Measurements from ENCODE around the gene CALR3. TPM values are rescaled to one million over a fixed set of nuclear protein-coding genes. Genes with fewer than 3 reads are reported as not detected.
A peak's percentile ranks its signal among the peaks of the same experiment; 100 is the strongest.

Gene CALR3
- total and polyA plus RNA-seq, 2 of the 13 experiments (the other 11 are each of a cell fraction or from before 2014, with no cell fraction given): not detected

DNA sequence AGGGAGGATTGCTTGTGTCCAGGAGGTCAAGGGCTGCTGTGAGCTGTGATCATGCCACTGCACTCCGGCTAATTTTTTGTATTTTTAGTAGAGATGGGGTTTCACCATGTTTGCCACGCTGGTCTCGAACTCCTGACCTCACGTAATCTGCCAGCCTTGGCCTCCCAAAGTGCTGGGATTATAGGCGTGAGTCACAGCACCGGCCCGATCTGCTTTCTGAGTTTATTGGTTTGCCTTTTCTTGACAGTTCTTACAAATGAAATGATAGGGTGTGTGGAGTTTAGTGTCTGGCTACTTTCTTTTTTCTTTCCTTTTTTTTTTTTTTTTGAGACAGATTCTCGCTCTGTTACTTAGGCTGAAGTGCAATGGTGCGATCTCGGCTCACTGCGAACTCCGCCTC is 1.1 kb upstream of the CALR3 start:
- DNase-seq (ENCODE audit: low spot score) (no peak), FAIRE-seq (no peak), ATAC-seq (no peak)
- H3K36me3 ChIP-seq (replicated peaks in 1 of 2; ENCODE audit: control insufficient read depth in 1 of 2, insufficient read depth in 2 of 2, low read length in 2 of 2): peaks cover 3 to 8% of the 10 kb centered on the region in 2 experiments; a peak in 3 of 5 replicates
- no peaks in the 10 kb centered on the region for H3K9me3 ChIP-seq (ENCODE audit: low read length)
- H4K20me1 ChIP-seq (ENCODE audit: insufficient read depth, low read length): no peaks in the 10 kb centered on the region
- TF ChIP-seq ZNF232 (CRISPR knock-in tag; IDR thresholded peaks at IDR 0.05; ENCODE audit: borderline replicate concordance): no peak
- 0 out of 4 replicates have a peak, but pooled peaks of 1 of the 2 experiments have one; percentile 5 for TF ChIP-seq HMGXB4 (CRISPR knock-in tag; IDR thresholded peaks at IDR 0.05; ENCODE audit: borderline replicate concordance in 1 of 2, low read depth in 1 of 2)
- H3K4me2 ChIP-seq (ENCODE audit: low read depth, low read length): peak overlapping the region; percentile 86
- intact Hi-C loops (cut with micrococcal nuclease; ENCODE audit: unreplicated experiment): loop anchor here (2.0 to 10.0 kb wide), 2 partner anchors 32 to 52 kb away; no protein-coding TSS in a partner anchor
- peaks cover 65% of the 10 kb centered on the region for H3K4me1 ChIP-seq (ENCODE audit: insufficient read depth, low read length)
- ChIA-PET POLR2A (interaction anchor here (1.1 to 1.4 kb wide), 6 partner anchors 29 to 163 kb away, joined by 3 to 10 read pairs (median 4); partner anchors contain the start of gene SMIM7), CTCF (ENCODE audit: low intra/inter-chr PET ratio, low total read pairs) (no interaction called here)
- peak overlapping the region; percentile 67 for H3K9ac ChIP-seq (ENCODE audit: insufficient read depth, low read depth, low read length)
- WGBS (ENCODE audit: low lambda C conversion rate): 70% methylated on average over 12 of the region's 12 CpGs
- in situ Hi-C loops (cut with HindIII; ENCODE audit: extremely low pct_ligation_motif_present, low pct_unique_long_range_greater_than_20kb): no loop called here
- peaks cover 19% of the 10 kb centered on the region for H3K79me2 ChIP-seq (ENCODE audit: insufficient read depth, low read length)
- no peaks in the 10 kb centered on the region for H3K27me3 ChIP-seq (ENCODE audit: control insufficient read depth in 1 of 2, insufficient read depth in 2 of 2, low read length in 2 of 2)
- H3K27ac ChIP-seq (ENCODE audit: extremely low read length, insufficient read depth, low read length): peak overlapping the region; percentile 49
- H3K4me3 ChIP-seq (replicated peaks in 1 of 3; ENCODE audit: insufficient read depth in 1 of 3, low read depth in 2 of 3, low read length in 3 of 3): peak overlapping the region; percentile 79 to 86 (median 84)
- BruUV-seq (replicated peaks): no TSS peak
- no peak overlapping the region for H2AFZ ChIP-seq (ENCODE audit: low read length)

DNA sequence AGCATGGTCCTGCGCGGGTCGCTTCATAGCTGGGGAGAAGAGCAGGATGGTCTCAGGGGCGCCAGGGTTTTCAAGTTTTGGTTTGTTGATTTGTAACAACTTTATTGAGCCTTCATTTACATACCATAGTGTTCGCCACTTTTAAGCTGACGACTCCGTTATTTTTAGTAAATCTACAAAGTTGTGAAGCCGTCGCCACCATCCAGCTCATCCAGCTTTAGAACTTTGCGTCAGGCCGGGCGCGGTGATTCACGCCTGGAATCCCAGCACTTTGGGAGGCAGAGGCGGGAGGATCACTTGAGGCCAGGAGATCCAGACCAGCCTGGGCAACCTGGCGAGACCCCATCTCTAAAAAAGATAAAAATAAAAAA is 631 bp upstream of the CALR3 start:
- no peak for DNase-seq (ENCODE audit: low spot score)
- Histone ChIP-seq H3K9ac (ENCODE audit: insufficient read depth, low read depth, low read length) (peak overlapping the region; percentile 67), H3K4me3 (replicated peaks in 1 of 3; ENCODE audit: insufficient read depth in 1 of 3, low read depth in 2 of 3, low read length in 3 of 3) (peak overlapping the region; percentile 79 to 86 (median 84)), H3K27me3 (ENCODE audit: control insufficient read depth in 1 of 2, insufficient read depth in 2 of 2, low read length in 2 of 2) (no peaks in the 10 kb centered on the region), H3K27ac (ENCODE audit: extremely low read length, insufficient read depth, low read length) (peak overlapping the region; percentile 49), H3K4me1 (ENCODE audit: insufficient read depth, low read length) (peaks cover 69% of the 10 kb centered on the region), H4K20me1 (ENCODE audit: insufficient read depth, low read length) (no peaks in the 10 kb centered on the region), H3K36me3 (replicated peaks in 1 of 2; ENCODE audit: control insufficient read depth in 1 of 2, insufficient read depth in 2 of 2, low read length in 2 of 2) (peaks cover 3 to 8% of the 10 kb centered on the region in 2 experiments; a peak in 3 of 5 replicates), H3K4me2 (ENCODE audit: low read depth, low read length) (peak overlapping the region; percentile 86), H3K79me2 (ENCODE audit: insufficient read depth, low read length) (peaks cover 19% of the 10 kb centered on the region), H3K9me3 (ENCODE audit: low read length) (no peaks in the 10 kb centered on the region), H2AFZ (ENCODE audit: low read length) (no peak overlapping the region)
- intact Hi-C loops (cut with micrococcal nuclease; ENCODE audit: unreplicated experiment): loop anchor here (2.0 to 10.0 kb wide), 2 partner anchors 32 to 52 kb away; no protein-coding TSS in a partner anchor
- ChIA-PET CTCF (ENCODE audit: low intra/inter-chr PET ratio, low total read pairs) (no interaction called here), POLR2A (interaction anchor here (1.1 to 1.5 kb wide), 8 partner anchors 26 to 163 kb away, joined by 3 to 10 read pairs (median 4); partner anchors contain the start of gene SMIM7)
- no peak for FAIRE-seq
- BruUV-seq (replicated peaks): no TSS peak
- in situ Hi-C loops (cut with HindIII; ENCODE audit: extremely low pct_ligation_motif_present, low pct_unique_long_range_greater_than_20kb): no loop called here
- ATAC-seq: no peak
- WGBS (ENCODE audit: low lambda C conversion rate): 2% methylated on average over 13 of the region's 16 CpGs
- peak; percentile 51; the same call in 1 of the 2 replicates for TF ChIP-seq SNAI1 (CRISPR knock-in tag; IDR thresholded peaks at IDR 0.05; ENCODE audit: borderline replicate concordance)
- no peak for TF ChIP-seq AKNA (CRISPR knock-in tag; IDR thresholded peaks at IDR 0.05; ENCODE audit: borderline replicate concordance)
- 0 out of 2 replicates have a peak, but pooled peaks have one; percentile 13 for TF ChIP-seq MXD1 (CRISPR knock-in tag; IDR thresholded peaks at IDR 0.05)
- no peak for TF ChIP-seq MAZ (IDR thresholded peaks at IDR 0.05; ENCODE audit: borderline replicate concordance, low read depth, low read length)
- TF ChIP-seq MAZ (CRISPR knock-in tag; IDR thresholded peaks at IDR 0.05; ENCODE audit: low read depth): peak; percentile 1; the same call in 1 of the 2 replicates
